NB4 (cell line): ENCODE data around the gene RDM1.
A peak's percentile ranks its signal among the peaks of the same experiment; 100 is the strongest.

Experiments used
- DNase-seq: peaks from one replicate; pipeline ENCODE4 v3.0.0; 2010; ENCODE audit warnings: low read depth
- H3K4me3 ChIP-seq: one replicate; pipeline ENCODE4 v1.5.1; 2011; ENCODE audit warnings: mild to moderate bottlenecking, low read depth, low read length, moderate library complexity
- MYC ChIP-seq: IDR thresholded peaks from 2 replicates; pipeline ENCODE4 v1.6.1; 2011; ENCODE audit warnings: low read depth, low read length
- POLR2A ChIP-seq: IDR thresholded peaks from 2 replicates; pipeline ENCODE4 v1.6.1; 2011; ENCODE audit warnings: mild to moderate bottlenecking; ENCODE audit not compliant: insufficient read length; ENCODE audit errors: extremely low read depth
- TF ChIP-seq, protein P1 (sequence below): IDR thresholded peaks from 2 replicates; pipeline ENCODE4 v1.6.1; 2011; ENCODE audit warnings: low read depth, low read length
- TF ChIP-seq, protein P2 (sequence below): IDR thresholded peaks from one replicate; pipeline ENCODE4 v1.5.1; 2012; ENCODE audit warnings: low read depth, low read length

Gene RDM1

DNA sequence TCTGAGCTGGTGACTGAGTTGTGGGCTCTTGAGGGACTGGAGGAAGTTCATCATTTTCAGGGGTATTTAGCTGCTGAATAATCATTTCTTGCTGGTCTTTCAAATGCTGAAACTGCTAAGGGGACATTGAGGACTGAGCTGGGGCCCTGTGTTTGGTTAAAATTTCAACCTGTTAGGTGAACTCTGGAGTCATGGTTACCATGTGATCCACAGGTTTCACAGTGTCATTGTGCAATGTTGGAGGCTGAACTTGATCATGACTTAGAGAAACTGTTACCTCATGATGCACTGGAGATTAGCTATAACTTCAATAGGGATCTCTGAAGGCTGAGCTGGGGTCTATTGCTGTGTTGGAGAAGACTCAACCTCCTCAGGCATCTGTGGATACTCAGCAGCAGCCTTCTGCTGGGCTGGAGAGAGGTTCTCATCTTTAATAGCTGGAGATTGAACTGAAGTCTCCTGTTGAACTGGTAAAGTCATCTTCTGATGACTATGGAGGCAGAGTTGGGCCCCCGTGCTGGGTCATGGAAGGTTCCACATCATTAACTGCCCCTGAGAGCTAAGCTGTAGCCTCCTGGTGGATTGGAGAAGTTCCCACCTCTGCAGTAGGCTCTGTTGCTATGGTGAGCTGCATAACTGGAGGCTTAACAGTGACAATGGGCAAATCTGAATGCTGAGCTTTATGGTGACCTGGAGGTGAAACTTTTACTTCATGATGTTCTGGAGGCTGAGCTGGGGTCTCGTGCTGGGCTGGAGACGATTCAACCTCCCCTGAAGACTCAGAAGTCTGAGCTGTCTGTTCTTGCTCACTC, 15.2 kb downstream of the RDM1 start:
- no peak for TF ChIP-seq POLR2A
- no peak for TF ChIP-seq MYC
- TF ChIP-seq, protein P1, sequence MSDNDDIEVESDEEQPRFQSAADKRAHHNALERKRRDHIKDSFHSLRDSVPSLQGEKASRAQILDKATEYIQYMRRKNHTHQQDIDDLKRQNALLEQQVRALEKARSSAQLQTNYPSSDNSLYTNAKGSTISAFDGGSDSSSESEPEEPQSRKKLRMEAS = no peak
- TF ChIP-seq, protein P2, sequence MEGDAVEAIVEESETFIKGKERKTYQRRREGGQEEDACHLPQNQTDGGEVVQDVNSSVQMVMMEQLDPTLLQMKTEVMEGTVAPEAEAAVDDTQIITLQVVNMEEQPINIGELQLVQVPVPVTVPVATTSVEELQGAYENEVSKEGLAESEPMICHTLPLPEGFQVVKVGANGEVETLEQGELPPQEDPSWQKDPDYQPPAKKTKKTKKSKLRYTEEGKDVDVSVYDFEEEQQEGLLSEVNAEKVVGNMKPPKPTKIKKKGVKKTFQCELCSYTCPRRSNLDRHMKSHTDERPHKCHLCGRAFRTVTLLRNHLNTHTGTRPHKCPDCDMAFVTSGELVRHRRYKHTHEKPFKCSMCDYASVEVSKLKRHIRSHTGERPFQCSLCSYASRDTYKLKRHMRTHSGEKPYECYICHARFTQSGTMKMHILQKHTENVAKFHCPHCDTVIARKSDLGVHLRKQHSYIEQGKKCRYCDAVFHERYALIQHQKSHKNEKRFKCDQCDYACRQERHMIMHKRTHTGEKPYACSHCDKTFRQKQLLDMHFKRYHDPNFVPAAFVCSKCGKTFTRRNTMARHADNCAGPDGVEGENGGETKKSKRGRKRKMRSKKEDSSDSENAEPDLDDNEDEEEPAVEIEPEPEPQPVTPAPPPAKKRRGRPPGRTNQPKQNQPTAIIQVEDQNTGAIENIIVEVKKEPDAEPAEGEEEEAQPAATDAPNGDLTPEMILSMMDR = no peak
- peak; percentile 43 for DNase-seq
- no peak overlapping the region for H3K4me3 ChIP-seq

DNA sequence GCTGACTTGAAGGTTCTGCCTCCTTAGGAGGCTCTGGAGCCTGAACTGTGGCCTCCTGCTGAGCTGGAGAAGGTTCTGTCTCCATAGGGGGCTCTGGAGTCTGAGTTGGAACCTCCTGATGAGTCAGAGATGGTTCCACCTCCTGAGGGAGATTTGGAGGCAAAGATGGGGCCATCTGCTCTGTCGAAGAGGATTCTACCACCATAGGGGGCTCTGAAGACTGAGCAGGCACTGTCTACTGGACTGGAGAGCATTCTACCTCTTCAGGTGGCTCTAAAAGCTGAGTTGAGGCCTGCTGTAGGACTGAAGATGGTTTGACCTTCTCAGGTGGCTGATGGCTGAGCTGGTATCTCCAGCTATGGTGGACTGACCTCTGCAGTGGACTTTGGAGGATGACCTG, 16.2 kb downstream of the RDM1 start:
- TF ChIP-seq, protein P1 = no peak
- no peak for TF ChIP-seq MYC
- TF ChIP-seq, protein P2 = no peak
- TF ChIP-seq POLR2A = no peak
- no peak for DNase-seq
- H3K4me3 ChIP-seq = no peak overlapping the region

- TF ChIP-seq, protein P1 = no peak
- TF ChIP-seq, protein P2 = no peak
- TF ChIP-seq POLR2A = no peak
- no peak for TF ChIP-seq MYC
- no peak overlapping the region for H3K4me3 ChIP-seq
- no peak for DNase-seq
Measured at GRCh38 chr17:35913609-35914008, 17.0 kb downstream of the RDM1 start.

GRCh38 chr17:35912942-35913341, 17.6 kb downstream of the RDM1 start:
- DNase-seq = no peak
- TF ChIP-seq, protein P1 = no peak
- TF ChIP-seq, protein P2 = no peak
- TF ChIP-seq POLR2A (no peak), MYC (no peak)
- no peak overlapping the region for H3K4me3 ChIP-seq

DNA sequence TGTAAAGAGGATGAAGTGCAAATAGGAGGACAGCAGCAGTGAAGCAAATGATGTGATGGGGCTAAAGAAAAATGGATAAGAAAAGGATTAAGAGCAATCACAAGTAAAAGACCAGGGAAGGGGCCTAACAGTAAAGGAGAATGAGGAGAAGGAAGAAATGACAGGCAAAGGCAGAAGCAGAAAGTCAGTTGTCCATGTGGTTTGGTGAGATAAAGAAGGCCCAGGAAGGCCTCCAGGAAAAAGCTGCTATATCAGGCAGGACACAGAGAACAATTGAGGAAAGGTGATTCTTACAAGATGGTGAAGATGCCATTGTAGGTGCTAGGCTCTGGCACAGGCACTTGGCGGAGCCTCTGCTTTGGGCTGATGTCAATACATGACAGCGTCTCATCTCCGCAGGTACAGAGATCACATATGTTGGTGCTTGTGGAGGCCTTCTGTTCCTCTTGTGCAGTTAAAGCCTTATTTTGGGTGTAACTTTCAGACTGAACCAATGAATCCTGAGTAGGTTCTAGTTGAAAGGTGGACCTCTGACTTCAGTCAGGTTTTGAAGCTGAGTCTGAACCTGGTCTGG, 18.1 kb downstream of the RDM1 start:
- TF ChIP-seq, protein P2 = no peak
- TF ChIP-seq, protein P1 = no peak
- TF ChIP-seq POLR2A (no peak), MYC (no peak)
- DNase-seq = no peak
- H3K4me3 ChIP-seq = no peak overlapping the region
